CD14-positive monocyte (primary cell): ENCODE results near the gene PLPPR4. TPM values are rescaled to one million over a fixed set of nuclear protein-coding genes. Genes with fewer than 3 reads are reported as not detected.

Experiments
- DNase-seq, 3 donors: peaks; one replicate each; pipeline ENCODE4 v3.0.0-alpha.2; 2011 to 2022
- H2AFZ ChIP-seq: 2 replicates; pipeline ENCODE4 v1.6.0; 2012; ENCODE audit warnings: mild to moderate bottlenecking, low read depth, low read length, inconsistent platforms; ENCODE audit not compliant: insufficient read depth, poor library complexity, severe bottlenecking
- H3K27ac ChIP-seq, 2 donors: 1 replicate in 1 of 2; 2 replicates in 1 of 2; pipeline ENCODE4 v1.5.1; 2012 to 2013; ENCODE audit warnings: low read length in 2 of 2, control low read depth in 1 of 2, inconsistent platforms in 1 of 2, low read depth in 1 of 2, mild to moderate bottlenecking in 1 of 2
- H3K27me3 ChIP-seq, 2 donors: one replicate each; pipeline versions ENCODE4 v1.6.0 to v1.6.1; 2011 to 2013; ENCODE audit warnings: low read length in 2 of 2; ENCODE audit not compliant: control insufficient read depth in 2 of 2, insufficient read depth in 2 of 2
- H3K36me3 ChIP-seq, 2 donors: replicated peaks in 1 of 2; 1 replicate in 1 of 2; 2 replicates in 1 of 2; pipeline versions ENCODE4 v1.5.1 to v1.6.1; 2012 to 2013; ENCODE audit warnings: low read length in 2 of 2, control low read depth in 1 of 2, inconsistent platforms in 1 of 2, mild to moderate bottlenecking in 1 of 2; ENCODE audit not compliant: insufficient read depth in 2 of 2, control insufficient read depth in 1 of 2
- H3K4me1 ChIP-seq, 2 donors: 1 replicate in 1 of 2; 2 replicates in 1 of 2; pipeline versions ENCODE4 v1.5.1 to v1.6.1; 2012 to 2013; ENCODE audit warnings: low read length in 2 of 2, control low read depth in 1 of 2, inconsistent platforms in 1 of 2, mild to moderate bottlenecking in 1 of 2, moderate library complexity in 1 of 2; ENCODE audit not compliant: insufficient read depth in 2 of 2, control insufficient read depth in 1 of 2
- H3K4me2 ChIP-seq: replicated peaks from 2 replicates; pipeline ENCODE3; 2012; ENCODE audit warnings: low read length, moderate library complexity, mild to moderate bottlenecking; ENCODE audit not compliant: poor library complexity, severe bottlenecking; ENCODE audit errors: extremely low read depth
- H3K4me3 ChIP-seq, 3 experiments: fragments of 200-600 bp in 1 of 3; sonication (generic) in 1 of 3; replicated peaks in 1 of 3; 1 replicate in 2 of 3; 2 replicates in 1 of 3; pipeline ENCODE4 v1.5.1; 2011 to 2013; ENCODE audit warnings: low read length in 3 of 3, mild to moderate bottlenecking in 3 of 3, control low read depth in 2 of 3, low read depth in 2 of 3, inconsistent platforms in 1 of 3, moderate library complexity in 1 of 3
- H3K79me2 ChIP-seq: 2 replicates; pipeline ENCODE4 v1.6.0; 2012; ENCODE audit warnings: mild to moderate bottlenecking, control low read depth, inconsistent platforms, low read length, moderate library complexity; ENCODE audit not compliant: insufficient read depth
- H3K9ac ChIP-seq: 2 replicates; pipeline ENCODE4 v1.6.0; 2017; ENCODE audit warnings: low read length, mild to moderate bottlenecking; ENCODE audit not compliant: insufficient read depth, poor library complexity, severe bottlenecking
- H3K9me3 ChIP-seq, 2 donors: replicated peaks in 1 of 2; 1 replicate in 1 of 2; 2 replicates in 1 of 2; pipeline versions ENCODE4 v1.5.1 to v1.6.1; 2012 to 2013; ENCODE audit warnings: low read length in 2 of 2, control low read depth in 1 of 2; ENCODE audit not compliant: control insufficient read depth in 1 of 2, insufficient read depth in 1 of 2
- H4K20me1 ChIP-seq: 2 replicates; pipeline ENCODE4 v1.6.0; 2012; ENCODE audit warnings: mild to moderate bottlenecking, low read length, control low read depth, moderate library complexity; ENCODE audit not compliant: insufficient read depth
- H3K27ac Mint-ChIP-seq, 7 donors: one replicate each; pipeline ENCODE4 v1.8.0; 2020; ENCODE audit warnings: mild to moderate bottlenecking in 7 of 7, mixed read lengths in 7 of 7, moderate library complexity in 6 of 7, inconsistent platforms in 2 of 7
- H3K27me3 Mint-ChIP-seq, 3 donors: one replicate each; pipeline ENCODE4 v1.8.0; 2021 to 2022; ENCODE audit warnings: low read depth in 3 of 3, mild to moderate bottlenecking in 3 of 3, mixed read lengths in 3 of 3, moderate library complexity in 3 of 3, inconsistent platforms in 1 of 3
- H3K36me3 Mint-ChIP-seq, 2 donors: one replicate each; pipeline ENCODE4 v1.8.0; 2020; ENCODE audit warnings: mixed read lengths in 2 of 2, inconsistent platforms in 1 of 2, mild to moderate bottlenecking in 1 of 2
- H3K4me1 Mint-ChIP-seq: one replicate; pipeline ENCODE4 v1.8.0; 2020; ENCODE audit warnings: mild to moderate bottlenecking, mixed read lengths
- H3K4me3 Mint-ChIP-seq, 2 donors: one replicate each; pipeline ENCODE4 v1.8.0; 2020; ENCODE audit warnings: mild to moderate bottlenecking in 2 of 2, mixed read lengths in 2 of 2, moderate library complexity in 1 of 2
- H3K9me3 Mint-ChIP-seq, 7 donors: one replicate each; pipeline ENCODE4 v1.8.0; 2020 to 2022; ENCODE audit warnings: mixed read lengths in 7 of 7, mild to moderate bottlenecking in 6 of 7, moderate library complexity in 6 of 7, inconsistent platforms in 2 of 7
- CTCF ChIP-seq: fragments of 200-600 bp; IDR thresholded peaks from one replicate; pipeline ENCODE4 v1.8.0; 2022; ENCODE audit warnings: antibody characterized with exemption, mild to moderate bottlenecking
- WGBS: methylation state at CpG from one replicate; pipeline ENCODE4 v1.1.5; 2013; ENCODE audit warnings: missing lambda C conversion rate; ENCODE audit not compliant: insufficient coverage; 5-methylcytosine and 5-hydroxymethylcytosine counted together
- intact Hi-C, 2 donors: fragments of 100-400 bp; cut with micrococcal nuclease; formaldehyde crosslinking; loops; one replicate each; pipeline versions ENCODE4 v1.15.0 to v1.15.1; 2023
- polyA plus RNA-seq, 3 donors: library from polyadenylated mRNA; depleted of rRNA in 1 of 3; unstranded in 2 of 3; stranded (reverse) in 1 of 3; fragments of 300-500 nt in 2 of 3; fragments of >200 nt in 1 of 3; fragmentation: Illumina TruSeq in 2 of 3; gene quantifications; 1 replicate in 2 of 3; 2 replicates in 1 of 3; pipeline ENCODE4 v1.2.3, GENCODE V29; 2012 to 2021

PLPPR4 gene
- polyA plus RNA-seq, 3 donors, result not detected

GRCh38 chr1:99332561-99332960 is 68.3 kb downstream of the PLPPR4 start:
- Histone ChIP-seq H3K9ac (no peak overlapping the region), H4K20me1 (no peaks in the 10 kb centered on the region), H3K27ac (no peak overlapping the region), H3K4me2 (no peak overlapping the region), H3K9me3 (no peaks in the 10 kb centered on the region), H3K36me3 (no peaks in the 10 kb centered on the region), H3K4me3 (no peak overlapping the region), H3K27me3 (no peaks in the 10 kb centered on the region), H3K79me2 (no peaks in the 10 kb centered on the region), H2AFZ (no peak overlapping the region), H3K4me1 (no peaks in the 10 kb centered on the region)
- peaks cover 0 to 3% (median 0%) of the 10 kb centered on the region in 7 donors for H3K9me3 Mint-ChIP-seq
- H3K4me3 Mint-ChIP-seq, result no peak overlapping the region
- no peak for DNase-seq
- peaks cover 1 to 3% (median 2%) of the 10 kb centered on the region in 3 donors for H3K27me3 Mint-ChIP-seq
- intact Hi-C loops, result no loop called here
- no peaks in the 10 kb centered on the region for H3K4me1 Mint-ChIP-seq
- WGBS, result no CpG with 5 or more reads among the region's 1 CpG
- no peak for TF ChIP-seq CTCF
- no peak overlapping the region for H3K27ac Mint-ChIP-seq
- H3K36me3 Mint-ChIP-seq, result no peaks in the 10 kb centered on the region

DNA sequence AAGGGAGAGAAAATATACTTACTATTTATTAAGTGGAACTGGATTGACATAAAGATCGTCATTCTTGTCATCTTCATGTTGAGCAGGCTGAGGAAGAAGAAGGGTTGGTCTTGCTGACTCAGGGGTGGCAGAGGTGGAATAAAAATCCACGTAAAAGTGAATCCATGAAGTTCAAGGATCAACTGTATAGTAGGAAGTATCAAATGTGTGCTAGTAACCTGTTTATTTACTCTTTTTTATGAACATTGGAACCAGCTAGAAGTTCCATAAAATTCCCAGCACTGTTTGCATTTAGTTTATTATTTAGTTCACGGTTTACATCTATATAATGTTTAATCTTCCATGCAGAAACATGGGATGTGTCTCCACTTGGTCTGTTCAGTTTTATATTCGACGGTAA is 70.7 kb downstream of the PLPPR4 start:
- Mint-ChIP-seq H3K9me3 (peaks cover 0 to 2% (median 0%) of the 10 kb centered on the region in 7 donors), H3K36me3 (no peaks in the 10 kb centered on the region), H3K27ac (no peak overlapping the region), H3K4me1 (no peaks in the 10 kb centered on the region), H3K27me3 (peaks cover 1 to 3% (median 2%) of the 10 kb centered on the region in 3 donors), H3K4me3 (no peak overlapping the region)
- Histone ChIP-seq H3K27ac (no peak overlapping the region), H3K4me2 (no peak overlapping the region), H2AFZ (no peak overlapping the region), H4K20me1 (no peaks in the 10 kb centered on the region), H3K4me3 (no peak overlapping the region), H3K9me3 (no peaks in the 10 kb centered on the region), H3K36me3 (no peaks in the 10 kb centered on the region), H3K9ac (no peak overlapping the region), H3K4me1 (no peaks in the 10 kb centered on the region), H3K79me2 (no peaks in the 10 kb centered on the region), H3K27me3 (no peaks in the 10 kb centered on the region)
- DNase-seq, result no peak
- TF ChIP-seq CTCF, result no peak
- intact Hi-C loops, result no loop called here
- 80% methylated on average over 2 of the region's 5 CpGs for WGBS
